ENCODE data around the gene PCSK4. TPM values are rescaled to one million over a fixed set of nuclear protein-coding genes. Genes with fewer than 3 reads are reported as not detected.

Gene PCSK4
- total RNA-seq, 1 experiment from 2014 or later, result 11.1 TPM

GRCh38 chr19:1508507-1508856 is 18.3 kb upstream of the PCSK4 start:
- Histone ChIP-seq H4K20me1 (ENCODE audit: insufficient read depth) (no peaks in the 10 kb centered on the region), H3K9me2 (ENCODE audit: insufficient read depth) (no peaks in the 10 kb centered on the region), H3K4me3 (replicated peaks in 1 of 2; ENCODE audit: low read depth in 1 of 2, low read length in 2 of 2) (peak overlapping the region; percentile 19 to 45; a peak in 3 of 4 replicates), H3K4me2 (ENCODE audit: low read length) (peak overlapping the region; percentile 92), H3K27me3 (ENCODE audit: insufficient read depth, low read length) (no peaks in the 10 kb centered on the region), H3K9ac (ENCODE audit: low read length) (peak overlapping the region; percentile 26; the same call in 1 of the 2 replicates), H3K9me3 (ENCODE audit: control insufficient read depth in 1 of 2, insufficient read depth in 1 of 2, low read depth in 1 of 2, low read length in 2 of 2) (no peaks in the 10 kb centered on the region), H3K27ac (ENCODE audit: low read depth, low read length) (peak overlapping the region; percentile 96), H3K36me3 (ENCODE audit: control insufficient read depth in 1 of 2, insufficient read depth in 2 of 2, low read length in 2 of 2) (no peaks in the 10 kb centered on the region), H3K79me2 (ENCODE audit: insufficient read depth, low read length) (peaks cover 10% of the 10 kb centered on the region; the same call in 1 of the 2 replicates), H2AFZ (ENCODE audit: low read depth, low read length, poor library complexity, severe bottlenecking) (no peak overlapping the region), H3K4me1 (ENCODE audit: control insufficient read depth in 1 of 2, insufficient read depth in 2 of 2, low read length in 2 of 2) (peaks cover 27 to 65% of the 10 kb centered on the region in 2 experiments)
- intact Hi-C loops (cut with micrococcal nuclease), result no loop called here
- TF ChIP-seq, protein P1, sequence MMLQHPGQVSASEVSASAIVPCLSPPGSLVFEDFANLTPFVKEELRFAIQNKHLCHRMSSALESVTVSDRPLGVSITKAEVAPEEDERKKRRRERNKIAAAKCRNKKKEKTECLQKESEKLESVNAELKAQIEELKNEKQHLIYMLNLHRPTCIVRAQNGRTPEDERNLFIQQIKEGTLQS (IDR thresholded peaks at IDR 0.05), result no peak
- no peak for TF ChIP-seq EZH2 (IDR thresholded peaks at IDR 0.05)
- TF ChIP-seq SRF (IDR thresholded peaks at IDR 0.05; ENCODE audit: low read depth), result no peak
- TF ChIP-seq, protein P2, sequence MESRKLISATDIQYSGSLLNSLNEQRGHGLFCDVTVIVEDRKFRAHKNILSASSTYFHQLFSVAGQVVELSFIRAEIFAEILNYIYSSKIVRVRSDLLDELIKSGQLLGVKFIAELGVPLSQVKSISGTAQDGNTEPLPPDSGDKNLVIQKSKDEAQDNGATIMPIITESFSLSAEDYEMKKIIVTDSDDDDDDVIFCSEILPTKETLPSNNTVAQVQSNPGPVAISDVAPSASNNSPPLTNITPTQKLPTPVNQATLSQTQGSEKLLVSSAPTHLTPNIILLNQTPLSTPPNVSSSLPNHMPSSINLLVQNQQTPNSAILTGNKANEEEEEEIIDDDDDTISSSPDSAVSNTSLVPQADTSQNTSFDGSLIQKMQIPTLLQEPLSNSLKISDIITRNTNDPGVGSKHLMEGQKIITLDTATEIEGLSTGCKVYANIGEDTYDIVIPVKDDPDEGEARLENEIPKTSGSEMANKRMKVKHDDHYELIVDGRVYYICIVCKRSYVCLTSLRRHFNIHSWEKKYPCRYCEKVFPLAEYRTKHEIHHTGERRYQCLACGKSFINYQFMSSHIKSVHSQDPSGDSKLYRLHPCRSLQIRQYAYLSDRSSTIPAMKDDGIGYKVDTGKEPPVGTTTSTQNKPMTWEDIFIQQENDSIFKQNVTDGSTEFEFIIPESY (IDR thresholded peaks at IDR 0.05; ENCODE audit: extremely low read depth, insufficient replicate concordance, low read length), result no peak
- no peak for TF ChIP-seq ELF1 (IDR thresholded peaks at IDR 0.05; ENCODE audit: borderline replicate concordance, low read depth)
- ChIA-PET POLR2A (interaction anchor here (1.2 to 1.4 kb wide), 3 partner anchors 18 to 63 kb away, joined by 3 to 6 read pairs (median 6); partner anchors contain the start of gene REEP6), RAD21 (ENCODE audit: low non-redundant PET in 1 of 2, low total read pairs in 2 of 2, uncharacterized antibody in 2 of 2, unreplicated experiment in 2 of 2) (no interaction called here), CTCF (interaction anchor here (1.0 to 1.1 kb wide), 2 partner anchors 15 to 37 kb away, joined by 3 to 4 read pairs; no protein-coding TSS in a partner anchor)
- ATAC-seq (no peak), DNase-seq (ENCODE audit: low read depth, low spot score) (no peak)
- BruUV-seq (replicated peaks), result TSS peak; percentile 78
